SH-SY5Y (cell line): ENCODE measurements around the gene IL13.

ENCODE experiments used
- GATA2 ChIP-seq: IDR thresholded peaks from 2 replicates; pipeline ENCODE4 v1.6.1; 2011; ENCODE audit warnings: mild to moderate bottlenecking, low read depth, low read length
- GATA3 ChIP-seq: IDR thresholded peaks from 2 replicates; pipeline ENCODE4 v1.6.1; 2011; ENCODE audit warnings: low read depth, mild to moderate bottlenecking, low read length, moderate library complexity

IL13 gene

GRCh38 chr5:132646583-132647266 lies 11.2 kb upstream of the IL13 start:
- TF ChIP-seq GATA3 (no peak), GATA2 (no peak)

- no peak for TF ChIP-seq GATA3
- no peak for TF ChIP-seq GATA2
Observed at GRCh38 chr5:132647473-132647872, 10.5 kb upstream of the IL13 start.

GRCh38 chr5:132648355-132648754 lies 9.6 kb upstream of the IL13 start:
- TF ChIP-seq GATA2 (no peak), GATA3 (no peak)

- TF ChIP-seq GATA2 = no peak
- no peak for TF ChIP-seq GATA3
Observed at GRCh38 chr5:132651838-132652469, 6.0 kb upstream of the IL13 start.

- TF ChIP-seq GATA3 (no peak), GATA2 (no peak)
Observed at GRCh38 chr5:132653716-132654115, 4.3 kb upstream of the IL13 start.

- TF ChIP-seq GATA3 (no peak; the same call in 1 of the 2 replicates), GATA2 (peak; percentile 99)
Observed at GRCh38 chr5:132655821-132656773, 1.9 kb upstream of the IL13 start.

GRCh38 chr5:132656774-132657355 lies 1.1 kb upstream of the IL13 start:
- TF ChIP-seq GATA2 (no peak), GATA3 (no peak)

GRCh38 chr5:132658381-132659302 lies 669 bp downstream of the IL13 start:
- no peak for TF ChIP-seq GATA2
- TF ChIP-seq GATA3 = no peak

- TF ChIP-seq GATA3 (no peak), GATA2 (no peak)
Observed at GRCh38 chr5:132659598-132660493, 1.9 kb downstream of the IL13 start.

- TF ChIP-seq GATA3 = no peak
- TF ChIP-seq GATA2 = no peak
Observed at GRCh38 chr5:132661231-132662003, 3.4 kb downstream of the IL13 start.

GRCh38 chr5:132662004-132662401 lies 4.0 kb downstream of the IL13 start:
- no peak for TF ChIP-seq GATA2
- no peak for TF ChIP-seq GATA3
